Endothelial cell of umbilical vein (primary cell): ENCODE data around the gene LRP6. TPM values are rescaled to one million over a fixed set of nuclear protein-coding genes. Genes with fewer than 3 reads are reported as not detected.

ENCODE experiments used
- BruUV-seq: library from RNA; stranded (reverse); fragments of 400-500 nt; replicated peaks from 2 replicates; lab custom pipeline; 2021; lab: Mats Ljungman, UMichigan
- CTCF ChIA-PET: fragments of 300-600, 350-600 bp; sonication (Branson Sonifier 250); formaldehyde crosslinking; loops from one replicate; lab custom pipeline; 2021; ENCODE audit warnings: antibody characterized with exemption, inconsistent platforms; lab: Charles Lee
- POLR2A ChIA-PET: fragments of 300-600, 350-600 bp; sonication (Branson Sonifier 250); formaldehyde crosslinking; loops from one replicate; lab custom pipeline; 2021; ENCODE audit warnings: antibody characterized with exemption, inconsistent platforms; lab: Charles Lee
- DNase-seq: peaks from one replicate; pipeline ENCODE4 v3.0.0-alpha.2; 2011; ENCODE audit warnings: low read depth, low spot score
- FAIRE-seq: peaks from 2 replicates; lab custom pipeline; 2011; peaks lifted over from hg19 to GRCh38; lab: Jason Lieb, UNC
- H2AFZ ChIP-seq: 2 replicates; pipeline ENCODE4 v1.6.0; 2012; ENCODE audit warnings: low read depth, low read length, control low read depth, inconsistent platforms
- H3K27ac ChIP-seq: 2 replicates; pipeline ENCODE4 v1.5.1; 2011; ENCODE audit warnings: low read depth, mild to moderate bottlenecking, control low read depth, low read length, moderate library complexity; ENCODE audit not compliant: insufficient read depth
- H3K27me3 ChIP-seq, 2 experiments: 2 replicates each; pipeline versions ENCODE4 v1.6.0 to v1.6.1; 2011; ENCODE audit warnings: low read length in 2 of 2, mixed read lengths in 1 of 2; ENCODE audit not compliant: control insufficient read depth in 2 of 2, insufficient read depth in 2 of 2
- H3K36me3 ChIP-seq, 2 experiments: 2 replicates in 1 of 2; 3 replicates in 1 of 2; pipeline ENCODE4 v1.5.1; 2011; ENCODE audit warnings: low read length in 2 of 2, mild to moderate bottlenecking in 1 of 2, moderate library complexity in 1 of 2; ENCODE audit not compliant: control insufficient read depth in 2 of 2, insufficient read depth in 2 of 2; ENCODE audit errors: extremely low read depth in 1 of 2
- H3K4me1 ChIP-seq: 3 replicates; pipeline ENCODE4 v1.5.1; 2011; ENCODE audit warnings: mild to moderate bottlenecking, low read length; ENCODE audit not compliant: control insufficient read depth, insufficient read depth; ENCODE audit errors: extremely low read depth
- H3K4me2 ChIP-seq: 2 replicates; pipeline ENCODE4 v1.6.1; 2011; ENCODE audit warnings: low read length, control low read depth, mixed read lengths; ENCODE audit not compliant: insufficient read depth
- H3K4me3 ChIP-seq, 3 experiments: fragments of 200-600 bp in 1 of 3; sonication (generic), shearing (Covaris generic) in 1 of 3; replicated peaks in 1 of 3; 2 replicates each; pipeline ENCODE4 v1.5.1; 2011 to 2016; ENCODE audit warnings: control low read depth in 3 of 3, low read length in 3 of 3, mild to moderate bottlenecking in 2 of 3, inconsistent platforms in 1 of 3, low read depth in 1 of 3, moderate library complexity in 1 of 3; ENCODE audit not compliant: insufficient read depth in 1 of 3
- H3K79me2 ChIP-seq: 2 replicates; pipeline ENCODE4 v1.6.0; 2012; ENCODE audit warnings: low read length, inconsistent platforms; ENCODE audit not compliant: control insufficient read depth, insufficient read depth
- H3K9ac ChIP-seq: replicated peaks from 2 replicates; pipeline ENCODE3; 2011; ENCODE audit warnings: low read length, control low read depth; ENCODE audit not compliant: insufficient read depth; ENCODE audit errors: extremely low read depth
- H3K9me1 ChIP-seq: replicated peaks from 3 replicates; pipeline ENCODE4 v1.6.0; 2011; ENCODE audit warnings: mild to moderate bottlenecking, low read length; ENCODE audit not compliant: control insufficient read depth, insufficient read depth; ENCODE audit errors: extremely low read depth
- H3K9me3 ChIP-seq: replicated peaks from 2 replicates; pipeline ENCODE4 v1.5.1; 2012; ENCODE audit warnings: low read length, inconsistent platforms; ENCODE audit not compliant: control insufficient read depth, insufficient read depth
- H4K20me1 ChIP-seq: replicated peaks from 2 replicates; pipeline ENCODE3; 2011; ENCODE audit warnings: mild to moderate bottlenecking, low read length; ENCODE audit not compliant: control insufficient read depth, insufficient read depth; ENCODE audit errors: extremely low read depth
- CTCF ChIP-seq, 2 donors: IDR thresholded peaks; 1 replicate in 1 of 2; 2 replicates in 1 of 2; pipeline ENCODE4 v1.5.1; 2011; ENCODE audit warnings: low read length in 2 of 2, mild to moderate bottlenecking in 2 of 2, moderate library complexity in 2 of 2, control low read depth in 1 of 2, inconsistent platforms in 1 of 2, low read depth in 1 of 2; ENCODE audit not compliant: insufficient read depth in 1 of 2; ENCODE audit errors: extremely low read depth in 1 of 2
- EZH2 ChIP-seq: IDR thresholded peaks from 2 replicates; pipeline ENCODE4 v1.6.1; 2012; ENCODE audit warnings: borderline replicate concordance, low read depth, mild to moderate bottlenecking, moderate library complexity, low read length, inconsistent platforms; ENCODE audit not compliant: severe bottlenecking
- FOS ChIP-seq: IDR thresholded peaks from 2 replicates; pipeline ENCODE4 v1.6.1; 2011; ENCODE audit warnings: mild to moderate bottlenecking, low read length, moderate library complexity, borderline replicate concordance; ENCODE audit not compliant: insufficient read depth
- GATA2 ChIP-seq: IDR thresholded peaks from 2 replicates; pipeline ENCODE4 v1.7.0; 2011; ENCODE audit warnings: low read depth, mild to moderate bottlenecking, moderate library complexity, mixed read lengths, low read length; ENCODE audit not compliant: insufficient read length, insufficient read depth
- JUN ChIP-seq: IDR thresholded peaks from 2 replicates; pipeline ENCODE4 v1.6.1; 2011; ENCODE audit warnings: borderline replicate concordance, low read depth; ENCODE audit not compliant: insufficient read length, insufficient read depth
- MAX ChIP-seq: IDR thresholded peaks from 2 replicates; pipeline ENCODE4 v1.6.1; 2011; ENCODE audit not compliant: insufficient read depth, insufficient read length
- MYC ChIP-seq: IDR thresholded peaks from one replicate; pipeline ENCODE4 v1.6.1; 2011; ENCODE audit warnings: mild to moderate bottlenecking, low read depth, low read length
- POLR2A ChIP-seq: IDR thresholded peaks from 2 replicates; pipeline ENCODE4 v1.6.1; 2012; ENCODE audit warnings: low read depth, mild to moderate bottlenecking, control low read depth, low read length
- POLR2AphosphoS5 ChIP-seq: IDR thresholded peaks from 2 replicates; pipeline ENCODE4 v1.6.1; 2012; ENCODE audit warnings: low read depth, mild to moderate bottlenecking, control low read depth, low read length, moderate library complexity; ENCODE audit not compliant: insufficient read depth
- dilution Hi-C: fragments of 300-500 bp; cut with MboI; formaldehyde crosslinking; loops from one replicate; pipeline ENCODE4 v1.15.0; 2019; ENCODE audit warnings: low sequenced_read_pairs; ENCODE audit not compliant: extremely low pct_ligation_motif_present
- intact Hi-C: fragments of 100-400 bp; cut with micrococcal nuclease; formaldehyde crosslinking; loops from one replicate; pipeline ENCODE4 v1.10.0; 2022
- polyA plus RNA-seq, 4 experiments: library from polyadenylated mRNA; depleted of rRNA in 3 of 4; stranded (reverse) in 3 of 4; unstranded in 1 of 4; fragments of >200 nt; gene quantifications; 2 replicates each; pipeline versions ENCODE4 v1.2.1 to v1.2.3, GENCODE V29; 2011 to 2012; ENCODE audit warnings: missing spikeins in 1 of 4
- total RNA-seq: library from RNA; stranded (reverse); gene quantifications from 2 replicates; pipeline ENCODE4 v1.2.3, GENCODE V29; 2021

Gene LRP6
- total and polyA plus RNA-seq, 2 donors (not counting 3 experiments of a cell fraction or from before 2014, with no cell fraction given) = 28.5 to 41.7 TPM

- H3K4me2 ChIP-seq = no peak overlapping the region
- dilution Hi-C loops = no loop called here
These were observed 76.6 kb downstream of the LRP6 start for GRCh38 chr12:12190087-12190809.

More at GRCh38 chr12:12190087-12190809, 76.6 kb downstream of the LRP6 start:
- DNase-seq (no peak), FAIRE-seq (no peak)
- H3K9ac ChIP-seq = no peak overlapping the region
- intact Hi-C loops = no loop called here
- ChIA-PET CTCF (interaction anchor here (1.5 to 2.3 kb wide), 2 partner anchors 22 to 49 kb away, joined by 4 to 6 read pairs; no protein-coding TSS in a partner anchor), POLR2A (no interaction called here)
- no peak overlapping the region for H3K27ac ChIP-seq
- TF ChIP-seq FOS (no peak), POLR2AphosphoS5 (no peak), GATA2 (no peak), POLR2A (no peak), CTCF (IDR thresholded peaks at IDR 0.05; ENCODE audit: extremely low read depth in 1 of 2, insufficient read depth in 1 of 2, low read depth in 1 of 2, low read length in 2 of 2) (no peak), MAX (no peak), EZH2 (no peak), MYC (no peak), JUN (no peak)
- peaks cover 3% of the 10 kb centered on the region for H4K20me1 ChIP-seq
- H3K36me3 ChIP-seq = no peaks in the 10 kb centered on the region
- peaks cover under 1% of the 10 kb centered on the region for H3K4me1 ChIP-seq
- BruUV-seq = no TSS peak
- no peaks in the 10 kb centered on the region for H3K27me3 ChIP-seq
- H3K9me3 ChIP-seq = no peaks in the 10 kb centered on the region
- no peak overlapping the region for H3K4me3 ChIP-seq
- no peak overlapping the region for H2AFZ ChIP-seq
- no peaks in the 10 kb centered on the region for H3K9me1 ChIP-seq
- H3K79me2 ChIP-seq = no peaks in the 10 kb centered on the region
